Colon (tissue), 2 donors: ENCODE results near the gene PRRG4.
"Not testable (repeated sequence)": the region's sequence is repeated elsewhere in the genome, so short reads cannot be mapped to it uniquely, and the experiment has no call there.

ENCODE experiments used
- FAIRE-seq: peaks from 2 replicates; lab custom pipeline; 2012; peaks lifted over from hg19 to GRCh38; lab: Jason Lieb, UNC
- donor health status: control.
- donor health status: control.

Gene PRRG4

DNA sequence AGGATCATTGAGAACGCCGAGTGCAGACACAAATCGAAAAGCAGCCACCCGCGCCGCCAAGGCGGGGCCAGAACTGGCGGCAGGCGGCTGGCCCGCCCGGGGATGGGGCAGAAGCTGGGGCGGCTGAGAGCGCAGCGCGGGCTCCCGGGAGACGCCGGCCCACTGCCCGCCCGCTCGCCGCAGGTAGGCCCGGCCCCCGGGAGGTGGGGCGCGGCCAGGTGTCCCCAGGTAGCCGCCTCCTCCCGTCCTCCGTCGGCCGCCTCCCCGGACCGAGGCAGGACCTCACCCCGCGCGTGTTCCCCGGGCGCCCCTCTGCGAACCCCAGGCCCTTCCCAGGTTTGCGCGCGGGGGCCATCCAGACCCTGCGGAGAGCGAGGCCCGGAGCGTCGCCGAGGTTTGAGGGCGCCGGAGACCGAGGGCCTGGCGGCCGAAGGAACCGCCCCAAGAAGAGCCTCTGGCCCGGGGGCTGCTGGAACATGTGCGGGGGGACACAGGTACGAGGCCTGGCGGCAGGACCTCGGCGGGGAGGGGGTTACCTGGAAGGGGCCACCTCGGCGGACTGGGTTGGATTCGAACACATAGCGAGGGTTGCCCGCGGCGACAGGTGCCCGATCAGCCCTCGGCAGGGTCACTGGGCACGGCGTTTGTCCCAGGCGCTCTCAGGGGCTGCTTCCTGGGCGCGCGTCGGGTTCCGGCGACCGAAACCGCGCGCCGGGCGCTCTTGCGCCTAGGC, at the start of gene PRRG4:
TSS of gene PRRG4 (plus strand) at position 248 of the 733 bp plus-strand sequence. CDS start 603 bp downstream, outside the sequence.
- FAIRE-seq, result no peak

DNA sequence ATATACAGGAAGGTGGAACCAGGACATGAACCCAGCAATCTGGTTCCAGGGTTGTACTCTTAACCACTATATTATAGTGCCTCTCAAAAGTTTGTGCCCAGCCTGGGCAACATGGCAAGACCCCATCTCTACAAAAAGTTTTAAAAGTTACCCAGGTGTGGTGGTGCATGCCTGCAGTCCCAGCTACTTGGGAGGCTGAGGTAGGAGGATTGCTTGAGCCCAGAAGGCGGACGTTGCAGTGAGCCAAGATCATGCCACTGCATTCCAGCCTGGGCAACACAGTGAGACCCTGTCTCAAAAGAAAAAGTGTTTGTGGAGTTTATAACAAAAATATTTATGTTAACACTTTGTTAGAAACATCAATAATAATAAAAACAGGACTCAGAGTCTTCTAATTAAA, 48.9 kb upstream of the PRRG4 start:
- not testable (repeated sequence) for FAIRE-seq

DNA sequence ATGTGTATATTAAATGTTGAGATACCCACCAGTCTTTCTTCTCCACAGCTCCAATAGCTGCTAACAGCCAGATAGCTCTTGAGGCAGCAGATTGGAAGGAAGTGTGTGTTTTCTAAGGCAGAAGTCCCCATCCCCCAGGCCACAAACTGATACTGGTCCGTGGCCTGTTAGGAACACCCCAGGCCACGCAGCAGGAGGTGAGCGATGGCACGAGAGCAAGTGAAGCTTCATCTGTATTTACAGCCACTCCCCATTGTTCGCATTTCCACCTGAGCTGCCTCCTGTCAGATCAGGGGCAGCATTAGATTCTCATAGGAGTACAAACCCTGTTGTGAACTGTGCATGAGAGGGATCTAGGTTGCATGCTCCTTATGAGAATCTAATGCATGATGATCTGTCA, 48.0 kb upstream of the PRRG4 start:
- no peak for FAIRE-seq

DNA sequence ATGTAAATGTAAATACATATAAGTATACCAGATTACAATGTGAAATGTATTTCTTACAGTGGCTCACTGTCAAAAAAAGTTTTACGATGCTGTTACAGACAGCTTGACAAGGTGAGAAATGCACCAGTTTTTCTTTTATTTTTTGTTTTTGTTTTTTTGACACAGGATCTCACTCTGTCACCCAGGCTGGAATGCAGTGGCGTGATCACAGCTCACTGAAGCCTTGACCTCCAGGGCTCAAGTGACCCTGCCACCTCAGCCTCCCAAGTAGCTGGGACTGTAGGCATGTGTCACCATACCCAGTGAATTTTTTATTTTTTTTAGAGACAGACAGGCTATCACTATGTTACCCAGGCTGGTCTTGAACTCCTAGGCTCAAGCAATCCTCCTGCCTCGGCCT, 44.5 kb upstream of the PRRG4 start:
- no peak for FAIRE-seq

DNA sequence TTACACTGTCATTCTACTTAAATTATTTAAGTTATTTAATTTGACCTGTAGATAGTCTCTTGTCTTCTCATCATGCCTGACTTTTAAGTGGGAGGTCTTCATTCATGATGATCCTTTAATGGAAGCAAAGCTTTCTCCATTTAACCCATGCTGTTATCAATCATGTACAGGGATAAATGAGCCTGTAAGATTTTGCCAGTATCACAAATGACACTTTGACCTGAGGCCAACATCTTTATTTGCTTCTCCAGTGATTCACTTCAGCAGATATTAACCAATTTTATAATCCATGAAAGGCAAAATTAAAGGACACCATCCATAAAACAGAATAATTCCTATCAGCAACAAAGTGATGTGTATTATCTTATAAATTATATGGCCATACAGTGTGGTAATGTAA, 42.9 kb upstream of the PRRG4 start:
- FAIRE-seq, result no peak

DNA sequence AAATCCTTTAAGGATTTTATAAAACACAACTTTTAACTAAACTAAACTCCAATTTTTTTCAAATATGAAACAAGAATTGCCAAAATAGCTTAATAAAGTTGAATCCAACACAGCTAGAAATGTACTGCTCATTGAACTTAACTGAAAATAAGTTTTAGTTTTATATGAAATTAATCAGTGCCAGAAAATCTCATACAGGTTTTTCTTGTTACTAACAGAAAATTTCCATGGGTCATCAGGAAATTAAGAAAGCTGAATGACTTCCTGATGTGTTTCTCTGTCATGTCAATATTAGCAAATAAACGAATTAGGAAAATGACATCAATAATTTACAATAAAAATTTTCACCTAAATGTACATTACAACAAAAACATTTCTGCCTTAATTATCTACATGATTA, 38.8 kb upstream of the PRRG4 start:
- FAIRE-seq, result no peak

DNA sequence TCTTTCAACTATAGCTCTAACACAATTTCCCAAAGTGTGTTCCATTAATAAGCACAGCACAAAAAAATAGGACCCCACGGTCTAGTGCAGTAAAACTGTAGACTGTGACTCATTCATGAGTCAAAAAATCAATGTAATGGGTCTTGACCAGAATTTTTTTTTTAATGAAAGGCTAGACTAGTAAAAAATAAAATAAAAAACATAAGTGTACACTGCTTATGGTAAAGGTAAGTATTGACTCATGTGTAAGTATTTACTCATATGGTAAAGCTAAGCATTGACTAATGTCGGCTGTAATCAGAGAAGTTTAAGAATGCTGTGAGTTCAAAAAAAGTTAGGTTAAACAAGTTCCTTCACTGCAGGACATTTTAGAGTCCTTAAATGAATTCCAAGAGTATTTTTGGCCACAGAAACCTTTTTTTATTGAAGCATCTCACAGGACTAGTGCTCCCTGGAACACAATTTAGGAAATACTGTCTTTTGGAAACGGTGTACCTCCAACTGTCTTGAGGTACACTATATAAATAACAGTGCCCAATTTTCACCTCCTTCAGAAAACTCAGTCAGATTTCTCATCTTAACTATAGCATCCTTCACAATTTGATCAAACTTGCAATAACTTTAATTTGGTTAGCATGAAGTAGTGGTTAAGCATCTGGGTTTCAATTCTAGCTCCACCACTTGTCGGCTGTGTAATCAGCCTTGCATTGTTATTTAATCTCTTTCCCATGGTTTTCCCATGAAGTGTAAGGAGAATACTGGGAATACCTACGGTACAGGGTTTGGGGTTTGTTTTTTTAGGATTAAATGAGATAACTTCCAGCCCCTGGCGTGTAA, 37.4 kb upstream of the PRRG4 start:
- FAIRE-seq, result no peak

DNA sequence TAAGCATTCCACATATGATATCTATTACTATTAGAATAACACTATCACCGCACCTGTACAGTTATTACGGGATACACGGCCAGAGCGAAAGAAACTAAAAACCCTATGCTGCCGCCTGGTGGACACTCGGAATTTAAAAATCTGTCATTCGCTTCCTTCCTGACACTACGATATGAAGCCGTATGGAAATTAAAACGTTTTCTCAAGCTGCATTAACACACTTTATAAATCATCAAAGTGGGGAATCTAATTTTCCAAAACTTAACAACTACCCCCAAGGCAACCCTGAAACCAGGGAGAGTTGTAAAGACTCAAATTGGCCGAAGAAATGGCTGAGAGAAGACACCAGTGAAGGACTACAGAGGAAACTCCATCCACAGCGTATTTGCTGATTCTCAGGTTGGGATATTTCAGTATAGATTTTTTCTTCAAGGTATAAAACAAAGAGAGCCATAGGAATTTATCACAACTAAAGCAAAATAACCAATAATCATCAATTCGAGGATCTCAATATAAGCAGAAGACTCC, 36.7 kb upstream of the PRRG4 start:
- FAIRE-seq, result no peak

DNA sequence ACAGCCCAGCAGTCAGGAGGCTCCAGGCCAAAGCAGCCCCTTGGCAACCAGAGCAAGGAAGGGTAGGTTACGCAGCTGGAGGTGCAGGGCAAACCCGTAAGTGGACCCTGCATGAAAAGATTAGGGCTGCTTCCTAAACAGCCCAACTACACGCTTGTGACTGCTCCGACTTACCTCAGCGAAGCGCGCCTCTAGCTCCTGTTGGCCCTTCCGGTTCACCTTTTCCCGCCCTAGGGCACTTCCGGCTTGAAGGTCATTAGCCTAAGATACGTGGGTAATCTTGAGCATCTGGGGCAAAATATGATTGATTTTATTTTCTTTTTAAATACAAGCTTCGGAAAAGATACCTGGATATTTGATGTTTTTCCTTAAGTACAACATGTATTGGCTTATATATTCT, 35.3 kb upstream of the PRRG4 start, which contains the start of gene CCDC73:
TSS of gene CCDC73 (minus strand) at position 224 of the 400 bp plus-strand sequence. CDS start 34,419 bp downstream, outside the sequence.
- FAIRE-seq, result no peak

DNA sequence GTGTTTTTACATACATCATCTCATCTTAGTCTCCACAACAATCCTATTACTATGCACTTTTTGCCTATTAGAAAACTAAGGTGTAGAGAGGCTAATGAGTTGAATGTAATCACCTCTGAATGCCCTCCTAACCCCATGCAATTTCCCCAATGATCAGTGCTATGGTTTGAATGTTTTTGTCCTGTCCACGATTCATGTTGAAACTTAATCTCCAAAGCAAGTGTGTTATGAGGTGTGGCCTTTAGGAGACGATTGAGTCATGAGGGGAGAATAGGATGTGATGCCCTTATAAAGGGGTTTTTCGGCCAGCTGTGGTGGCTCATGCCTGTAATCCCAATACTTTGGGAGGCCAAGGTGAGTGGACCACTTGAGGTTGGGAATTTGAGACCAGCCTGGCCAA, 33.3 kb upstream of the PRRG4 start:
- no peak for FAIRE-seq

DNA sequence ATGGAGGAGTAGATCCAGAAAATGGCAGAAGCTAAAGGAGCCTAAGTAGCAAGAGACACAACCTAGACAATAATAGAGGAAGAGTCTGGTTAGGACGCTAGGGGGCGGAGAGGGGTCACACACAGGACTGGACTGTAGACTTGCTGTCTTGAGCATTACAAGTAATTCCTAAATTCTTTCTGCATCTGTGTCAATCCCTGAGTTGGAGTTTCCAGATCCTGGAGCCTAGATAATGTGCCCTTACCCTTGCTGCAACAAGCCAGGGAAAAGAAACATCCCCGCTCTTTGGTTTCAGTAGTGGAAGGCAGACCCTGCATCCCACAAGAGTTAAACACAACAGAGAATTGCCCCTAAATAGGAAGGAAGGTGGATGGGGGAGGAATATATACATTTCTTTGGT, 20.4 kb upstream of the PRRG4 start:
- no peak for FAIRE-seq

DNA sequence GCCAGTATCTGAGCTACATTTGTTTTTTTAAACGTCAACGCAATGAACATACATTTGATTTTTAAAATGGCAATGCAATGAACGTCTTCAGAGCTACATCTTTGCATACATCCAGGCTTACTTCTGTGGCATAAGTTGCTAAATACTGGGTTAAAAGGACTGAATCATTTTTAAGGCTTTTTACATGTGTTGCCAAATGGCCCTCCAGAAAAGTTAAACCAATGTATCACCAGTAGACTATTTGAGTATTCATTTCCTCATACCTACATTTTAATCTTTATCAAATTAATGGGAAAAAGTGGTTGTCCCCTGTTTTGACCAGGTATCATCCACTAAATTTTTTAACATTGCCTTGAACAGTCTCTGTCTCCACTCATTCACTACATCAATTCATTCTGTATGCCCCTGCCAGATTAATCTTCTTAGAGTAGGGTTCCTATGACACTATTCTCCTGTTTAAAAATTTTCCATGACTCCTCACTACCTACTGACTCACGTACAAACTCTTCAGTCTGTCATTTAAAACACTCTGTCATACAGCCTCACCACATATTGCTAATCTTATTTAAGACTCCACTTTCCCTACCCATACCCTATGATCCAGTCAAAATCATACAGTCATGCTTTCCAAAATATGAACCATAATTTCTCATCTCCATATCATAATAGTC, 12.4 kb upstream of the PRRG4 start:
- no peak for FAIRE-seq

DNA sequence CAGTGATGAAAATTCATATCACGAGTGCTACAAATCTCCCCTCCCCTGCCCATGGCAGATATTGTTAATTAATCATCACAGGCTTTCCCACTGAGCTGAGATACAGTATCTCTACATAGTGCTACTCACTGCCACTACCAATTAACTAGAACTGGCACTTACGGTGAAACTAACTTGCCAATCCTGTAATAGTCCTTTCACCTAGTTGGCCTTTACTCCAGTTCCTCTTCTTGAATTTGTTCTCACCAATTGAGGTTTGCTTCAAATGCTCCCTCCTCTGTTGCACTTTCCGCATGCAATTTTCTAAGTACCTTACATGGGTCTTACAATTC, 11.9 kb upstream of the PRRG4 start:
- no peak for FAIRE-seq

DNA sequence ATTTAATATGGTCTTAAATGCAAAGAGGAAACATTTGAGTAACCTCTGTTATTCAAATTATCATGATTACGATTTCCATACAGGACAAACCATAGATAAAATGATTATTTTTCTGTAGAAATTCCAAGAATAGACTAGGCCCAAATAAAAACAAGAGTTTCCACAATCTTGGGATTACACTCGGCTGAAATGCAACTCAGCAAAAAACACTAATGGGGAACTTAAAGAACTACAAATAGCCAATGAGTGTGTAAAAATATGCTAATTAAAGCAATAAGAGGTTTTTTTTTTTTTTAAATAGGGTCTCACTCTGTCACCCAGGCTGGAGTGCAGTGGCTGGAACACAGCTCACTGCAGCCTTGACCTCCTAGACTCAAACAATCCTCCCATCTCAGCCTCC, 10.5 kb upstream of the PRRG4 start:
- no peak for FAIRE-seq

DNA sequence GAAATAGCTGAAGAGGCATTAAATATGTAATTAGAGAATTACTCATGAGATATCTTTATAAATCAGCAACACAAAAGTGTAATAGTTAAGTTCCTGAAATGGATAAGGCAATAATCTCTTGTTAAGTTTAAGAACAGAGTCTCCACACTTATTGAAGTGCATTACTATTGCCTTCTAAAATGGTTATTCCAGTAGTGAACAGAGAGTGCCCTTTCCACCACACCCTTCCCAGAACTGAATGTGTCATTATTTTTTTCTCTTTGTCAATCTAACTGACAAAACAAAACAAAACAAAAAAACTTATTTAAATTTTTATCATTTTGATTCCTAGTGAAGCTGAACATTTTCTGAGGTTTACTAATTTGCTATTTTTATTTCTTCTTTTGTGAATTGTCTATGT, 9.2 kb upstream of the PRRG4 start:
- FAIRE-seq, result no peak

DNA sequence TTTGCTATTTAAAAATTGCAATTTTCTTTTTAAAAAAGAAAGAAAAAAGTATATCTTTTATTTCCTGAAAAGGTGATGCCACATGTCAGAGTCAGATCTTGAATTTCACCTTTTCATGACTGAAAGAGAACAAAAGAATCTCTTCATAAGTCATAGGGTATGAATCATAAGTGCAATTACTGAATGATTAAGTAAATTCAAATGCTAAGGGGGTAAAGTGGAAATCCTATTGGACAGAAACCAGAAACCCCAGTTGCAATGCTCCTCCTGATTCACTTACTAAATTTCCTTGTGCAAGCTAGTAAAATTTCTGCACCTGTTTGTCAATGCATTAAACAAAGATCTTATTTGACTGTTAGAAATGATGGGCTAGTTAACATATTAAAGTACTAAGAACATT, 8.2 kb upstream of the PRRG4 start:
- FAIRE-seq, result no peak

DNA sequence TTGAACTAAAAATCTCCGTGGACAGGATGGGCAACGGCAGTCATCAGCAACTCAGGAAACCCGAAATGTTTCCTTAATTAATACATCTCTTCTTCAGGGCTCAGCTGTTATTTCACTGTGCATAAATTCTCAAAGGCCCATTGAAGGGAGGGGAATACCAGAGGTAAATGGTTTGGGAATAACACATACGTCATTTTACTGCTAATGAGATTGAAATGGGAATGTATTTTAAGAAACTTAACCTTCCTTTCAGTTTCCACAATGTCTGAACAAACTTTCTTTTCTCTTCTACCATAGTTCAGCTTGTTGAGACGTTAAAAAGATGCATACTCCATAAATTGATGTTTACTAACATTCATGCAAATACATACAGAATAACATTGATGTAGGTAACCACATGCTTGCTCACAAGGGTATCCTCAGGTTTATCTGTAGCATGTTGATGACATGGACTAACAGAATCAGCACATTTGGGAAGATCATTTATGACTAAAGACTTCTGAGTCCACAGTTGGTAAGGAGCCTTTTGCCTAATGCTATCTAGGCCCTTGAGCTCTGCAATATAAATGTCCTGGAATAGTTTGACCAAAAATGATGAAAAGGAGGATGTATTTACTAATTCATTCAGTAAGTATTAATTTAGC, 7.7 kb upstream of the PRRG4 start:
- FAIRE-seq, result no peak

DNA sequence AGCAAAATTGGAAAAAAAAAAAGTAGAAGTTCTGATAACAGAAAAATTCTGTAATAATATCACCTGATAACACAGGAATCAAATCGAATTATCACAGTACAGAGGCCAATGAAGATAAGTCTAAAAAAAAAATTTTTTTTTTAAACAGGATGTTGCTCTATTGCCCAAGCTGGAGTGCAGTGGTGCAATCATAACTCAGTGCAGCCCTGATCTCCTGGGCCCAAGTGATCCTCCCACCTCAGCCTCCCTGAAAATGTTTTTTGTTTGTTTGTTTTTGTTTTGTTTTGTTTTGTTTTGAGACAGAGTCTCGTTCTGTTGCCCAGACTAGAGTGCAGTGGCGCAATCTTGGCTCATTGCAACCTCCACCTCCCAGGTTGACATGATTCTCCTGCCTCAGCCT, 6.1 kb upstream of the PRRG4 start:
- not testable (repeated sequence) for FAIRE-seq

DNA sequence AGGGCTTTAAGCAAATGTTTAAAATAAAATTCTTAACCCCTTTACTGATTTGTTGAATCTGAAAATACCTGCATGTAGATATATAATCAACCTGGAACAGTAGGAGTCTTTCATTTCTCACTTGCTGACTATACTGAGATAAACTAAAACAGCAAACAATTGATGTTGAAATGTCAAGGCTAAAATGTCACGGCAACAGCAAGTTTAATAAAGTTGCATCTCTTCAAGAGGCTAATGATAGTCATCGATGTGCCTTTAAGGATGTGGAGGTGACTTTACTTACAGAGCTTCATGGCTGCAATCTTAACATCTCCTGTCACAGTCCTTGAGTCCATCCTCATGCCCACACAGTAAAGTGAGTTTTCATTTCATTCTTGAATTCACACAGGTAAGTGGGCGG, 3.6 kb upstream of the PRRG4 start:
- FAIRE-seq, result no peak

DNA sequence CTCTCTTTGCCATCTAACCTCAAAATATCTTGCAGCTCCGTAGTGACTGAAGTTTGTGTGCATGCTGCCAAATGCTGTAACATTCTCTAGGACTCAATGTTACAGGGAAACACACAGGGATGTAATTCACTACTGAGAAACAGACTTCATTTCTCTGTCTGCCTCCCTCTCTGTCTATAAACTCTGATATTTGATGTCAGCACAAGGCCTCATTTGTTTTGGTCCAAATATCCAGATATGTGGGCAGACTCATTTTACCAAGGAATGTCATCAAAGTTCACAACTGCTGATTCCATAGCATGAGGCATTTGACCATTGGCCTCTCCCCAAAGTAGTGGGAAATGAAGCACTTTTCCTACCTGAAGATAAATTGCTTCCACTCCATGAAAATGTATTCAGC, 2.5 kb upstream of the PRRG4 start:
- FAIRE-seq, result no peak

DNA sequence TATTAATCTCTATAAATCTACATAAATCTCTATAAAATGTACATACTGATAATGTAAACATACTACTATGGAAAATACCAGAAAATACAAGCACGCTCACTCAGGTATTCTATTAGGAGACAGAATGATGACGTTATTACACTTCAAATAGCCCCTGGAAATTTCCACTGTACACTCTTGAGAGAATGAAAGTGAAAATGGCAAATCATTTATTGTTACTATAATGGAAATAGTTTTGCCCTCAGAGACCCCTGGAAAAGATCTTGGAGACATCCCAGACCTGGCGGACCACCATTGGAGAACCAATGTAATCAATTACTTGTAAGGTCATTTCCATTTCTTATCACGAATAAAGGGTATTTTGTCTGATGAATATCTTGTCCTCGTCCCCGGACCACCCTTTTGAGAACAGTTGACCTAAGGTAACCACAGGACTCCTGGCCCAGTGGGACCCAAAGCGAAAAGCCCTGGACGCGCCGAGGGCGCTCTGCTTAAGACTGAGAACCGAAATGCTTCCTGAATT, 509 bp upstream of the PRRG4 start:
- no peak for FAIRE-seq

DNA sequence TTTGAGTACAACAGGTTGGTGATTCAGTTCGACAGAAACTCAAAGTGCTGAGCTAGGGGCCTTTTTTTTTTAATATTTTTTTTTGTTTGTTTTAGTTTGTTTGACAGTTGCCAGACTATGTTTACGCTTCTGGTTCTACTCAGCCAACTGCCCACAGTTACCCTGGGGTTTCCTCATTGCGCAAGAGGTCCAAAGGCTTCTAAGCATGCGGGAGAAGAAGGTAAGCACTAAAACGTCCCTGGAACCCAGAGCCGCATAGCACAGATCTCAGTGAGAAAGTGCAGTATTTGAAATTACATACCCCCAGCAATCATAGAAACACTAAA, 649 bp downstream of the PRRG4 start:
- no peak for FAIRE-seq
